GM19467 (cell line): ENCODE results near the gene ATAT1.
A peak's percentile ranks its signal among the peaks of the same experiment; 100 is the strongest.

ENCODE experiments used
- ATAC-seq: cut with Tn5 transposase; IDR thresholded peaks from one replicate; pipeline ENCODE4 v1.9.1; 2021; ENCODE audit warnings: mild to moderate bottlenecking, moderate library complexity; ENCODE audit not compliant: unreplicated experiment

ATAT1 gene

DNA sequence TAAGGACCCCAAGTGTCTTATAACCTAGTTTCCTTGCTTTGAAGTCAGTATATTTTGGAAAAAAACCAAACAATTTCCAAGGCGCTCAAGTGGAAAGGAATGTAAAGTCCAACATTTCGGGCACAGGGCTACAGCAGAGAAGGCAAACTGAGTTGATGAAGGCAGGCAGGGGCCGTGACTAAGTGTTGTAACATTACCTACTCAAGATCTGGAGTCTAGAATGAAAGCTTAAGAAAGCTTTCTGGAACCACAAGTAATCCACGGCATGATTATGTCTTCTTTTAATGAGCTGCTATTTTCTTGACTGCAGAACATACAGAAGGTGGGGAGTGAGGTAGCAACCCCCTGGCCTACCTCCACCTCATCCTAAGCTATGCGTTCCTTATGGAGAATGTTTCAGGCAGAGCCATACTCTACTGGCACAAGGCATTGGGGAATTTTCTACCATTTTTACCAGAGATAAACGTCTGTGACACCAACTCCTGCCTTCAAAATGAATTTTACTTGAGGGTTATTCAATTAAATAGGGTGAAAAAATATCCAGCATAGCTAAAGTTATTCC lies 13.9 kb upstream of the ATAT1 start:
- ATAC-seq = no peak

DNA sequence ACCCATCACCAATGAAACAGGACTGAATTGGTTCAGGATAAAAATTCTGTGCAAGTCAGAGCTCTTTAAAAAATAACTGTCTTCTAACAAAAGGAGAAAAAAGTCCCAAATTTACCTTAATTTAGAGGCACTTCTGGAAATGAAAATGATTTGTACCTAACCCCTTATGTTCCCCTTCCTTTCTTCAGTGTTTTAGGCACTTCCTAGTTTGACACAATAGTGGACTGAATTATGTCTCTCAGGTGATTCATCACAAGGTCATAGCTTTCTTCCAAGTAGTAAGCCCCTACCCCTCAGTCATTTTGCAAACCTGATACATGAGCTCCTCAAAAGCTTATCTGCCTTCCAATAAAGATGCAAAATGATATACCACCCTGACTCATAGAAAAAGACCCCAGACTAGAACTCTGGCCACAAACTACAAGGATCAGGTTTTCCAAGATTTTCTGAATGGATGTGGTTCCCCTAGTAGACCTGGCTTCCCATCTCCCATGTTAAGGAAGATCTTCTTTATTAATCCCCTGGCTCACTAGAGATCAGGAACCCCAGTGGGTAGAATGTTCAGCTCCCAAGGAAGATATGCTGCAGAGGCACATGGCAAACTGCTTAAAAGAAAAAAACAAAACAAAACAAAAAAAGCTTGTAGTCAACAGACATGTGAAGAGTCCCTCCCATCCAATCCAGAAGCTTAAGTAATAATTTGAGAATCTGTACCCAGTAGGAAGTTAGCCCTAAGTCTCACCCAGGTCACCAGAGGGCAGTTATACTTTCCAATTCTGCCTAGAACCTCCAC lies 13.2 kb upstream of the ATAT1 start:
- no peak for ATAC-seq

DNA sequence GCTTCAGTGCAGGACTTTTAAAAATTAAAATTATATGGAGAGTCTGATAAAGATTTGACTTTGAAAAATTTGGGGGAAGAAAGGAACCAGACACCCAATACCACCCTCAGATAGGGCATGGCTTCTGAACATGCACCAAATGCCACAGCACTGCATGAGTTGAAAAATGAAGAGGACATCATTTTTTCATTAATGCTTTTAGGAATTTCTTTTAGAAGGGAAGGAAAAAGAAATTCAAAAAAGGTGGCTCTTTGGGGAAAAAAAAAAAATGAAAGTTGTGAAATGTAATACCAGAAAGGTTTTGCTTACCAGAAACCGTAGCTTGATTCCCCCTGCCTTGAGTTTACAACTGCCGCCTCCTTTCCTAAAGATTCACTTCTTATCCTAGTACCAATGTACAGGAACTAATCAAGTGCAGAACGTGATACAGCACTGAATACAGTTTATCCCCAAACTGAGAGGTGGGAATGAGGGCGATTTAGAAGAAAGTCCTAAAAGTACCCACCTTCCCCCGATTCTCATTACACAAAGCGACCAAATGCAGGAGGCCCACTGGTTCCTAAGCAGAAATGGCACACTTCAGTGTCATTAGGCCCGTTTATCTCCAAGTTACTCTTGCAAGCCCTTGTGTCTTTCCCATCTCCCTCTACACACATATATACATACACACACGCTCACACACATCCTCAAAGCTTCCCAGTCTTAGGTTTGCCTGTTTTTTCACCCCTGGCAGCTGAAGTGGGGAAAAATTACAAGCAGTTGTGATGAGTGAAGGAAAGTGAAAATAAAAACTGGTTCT lies 12.4 kb upstream of the ATAT1 start:
- ATAC-seq = no peak

DNA sequence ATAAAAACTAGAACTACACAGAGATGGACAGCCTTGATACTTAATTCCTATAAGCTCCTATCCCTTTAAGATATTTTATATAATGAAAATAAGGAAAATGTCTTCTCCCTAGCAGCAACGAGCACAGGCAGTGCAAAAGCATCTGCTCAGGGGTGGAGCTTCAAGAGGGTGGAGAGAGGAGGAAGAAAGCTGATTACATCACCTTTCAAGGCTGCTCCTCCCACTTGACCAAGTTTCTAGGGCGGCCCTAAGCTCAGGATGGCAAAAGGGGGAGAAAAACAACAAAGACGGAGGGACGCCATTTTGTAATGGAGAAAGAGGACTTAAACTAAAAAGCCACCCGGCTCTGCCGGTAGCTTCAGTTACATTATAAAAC lies 11.8 kb upstream of the ATAT1 start:
- ATAC-seq = peak; percentile 31

DNA sequence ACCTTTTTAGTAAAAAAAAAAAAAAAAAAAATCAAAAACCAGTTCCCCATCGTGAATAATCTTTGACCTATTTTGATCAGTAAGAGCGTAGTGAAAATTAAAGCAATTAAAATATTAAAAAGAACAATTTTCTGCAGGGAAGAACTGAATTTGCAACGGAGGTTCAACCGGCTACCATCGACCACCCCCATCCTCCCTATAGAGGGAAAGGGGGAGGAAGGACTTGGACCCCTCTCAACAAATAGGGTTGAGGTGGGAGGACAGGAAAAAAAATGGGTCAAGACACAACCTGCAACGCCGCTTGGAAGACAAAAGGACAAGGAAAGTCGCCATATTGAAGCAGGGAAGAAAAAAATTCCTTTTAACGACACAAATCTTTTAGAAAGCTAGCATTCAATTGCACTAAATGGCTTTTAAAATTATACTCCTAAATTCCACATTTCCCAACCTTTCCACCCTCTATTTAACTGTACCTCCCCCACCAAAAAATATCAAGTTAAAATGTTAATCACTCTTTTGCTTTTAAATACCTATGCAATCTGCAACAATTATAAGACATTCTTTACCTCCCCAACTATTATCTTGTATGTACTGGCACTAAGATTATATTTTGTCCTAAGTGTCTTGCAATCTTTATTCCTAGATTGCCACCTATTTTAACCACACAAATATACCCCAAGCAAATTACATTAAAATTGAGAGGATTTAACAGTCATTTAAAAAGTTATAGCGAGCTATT lies 11.3 kb upstream of the ATAT1 start:
- ATAC-seq = no peak

DNA sequence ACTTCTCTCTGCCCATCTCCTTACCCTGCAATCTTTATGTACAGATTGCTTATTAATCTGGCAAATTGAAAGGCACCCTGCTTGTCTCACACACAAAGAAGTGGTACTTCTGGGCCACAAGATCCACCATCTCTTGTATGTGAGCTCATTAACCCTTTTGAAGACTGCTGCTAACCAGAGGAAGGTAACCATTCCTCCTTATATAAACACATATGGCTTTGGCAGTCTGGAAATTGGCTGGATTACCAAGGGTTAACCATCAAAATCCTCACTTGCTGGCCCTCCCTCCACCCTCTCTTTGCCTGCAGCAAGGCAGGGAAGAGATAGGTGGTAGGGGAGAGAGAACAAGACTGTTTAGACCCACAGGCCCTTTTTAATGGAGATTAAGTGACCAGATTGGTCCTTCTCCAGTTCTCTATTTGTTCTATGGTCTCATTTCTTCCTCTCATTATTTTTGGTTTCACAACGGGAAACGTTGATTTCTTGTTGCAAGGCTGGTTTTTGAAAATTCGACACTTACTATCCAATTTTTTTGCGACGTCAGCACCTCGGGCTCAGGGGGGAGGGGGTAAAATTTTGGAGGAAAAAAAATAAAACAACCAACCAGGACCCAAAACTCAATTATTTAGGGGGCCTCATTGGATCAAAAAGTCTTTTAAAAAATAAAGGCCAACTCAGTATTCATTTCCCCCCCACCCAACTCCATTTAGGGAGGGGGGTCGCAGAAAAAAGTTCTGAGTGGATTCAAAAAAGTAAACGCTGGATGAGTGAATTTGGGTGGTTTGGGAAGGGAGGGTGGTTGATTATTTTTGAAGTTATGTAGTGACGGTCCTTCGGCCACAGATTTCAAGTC lies 10.5 kb upstream of the ATAT1 start:
- no peak for ATAC-seq

DNA sequence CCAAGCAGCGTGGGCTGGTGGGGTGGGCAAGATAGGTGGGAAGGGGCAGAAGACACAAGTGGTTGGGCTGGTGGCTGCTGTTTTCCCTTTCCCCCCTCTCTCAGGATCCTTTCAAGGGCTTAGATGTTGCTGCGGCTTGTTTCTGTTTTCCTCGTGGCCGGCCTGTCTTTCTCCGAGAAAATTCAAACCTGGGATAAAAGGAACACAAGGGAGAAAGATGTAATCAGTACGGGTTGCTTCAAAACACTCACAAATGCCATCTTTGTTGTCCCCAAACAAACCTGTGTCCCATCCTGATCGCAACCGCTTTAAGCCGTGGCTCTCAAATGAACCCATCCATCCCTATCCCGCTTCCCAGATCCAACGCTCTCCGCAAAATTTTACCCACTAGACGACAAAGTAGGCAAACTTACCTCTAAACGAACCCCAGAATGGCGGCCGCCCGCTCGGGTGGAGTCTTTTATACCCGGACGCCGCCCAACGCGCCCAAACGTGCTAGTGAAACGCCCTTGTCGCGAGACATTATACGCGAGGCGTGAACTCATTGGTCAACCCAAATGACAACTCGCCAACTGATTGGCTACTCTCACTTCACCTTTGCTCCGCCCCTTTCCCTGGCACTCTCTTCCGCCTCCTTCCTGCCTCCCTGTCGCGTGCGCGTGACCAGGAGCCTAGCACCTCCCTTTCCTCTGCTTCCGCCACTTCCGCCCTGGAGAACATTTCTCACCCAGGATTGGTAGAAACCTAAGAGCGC lies 9.7 kb upstream of the ATAT1 start, which contains the start of gene PPP1R10:
PPP1R10 (minus strand) TSS at position 433 of the 754 bp plus-strand sequence. CDS start 7,299 bp downstream, outside the sequence.
- peak; percentile 79 for ATAC-seq

DNA sequence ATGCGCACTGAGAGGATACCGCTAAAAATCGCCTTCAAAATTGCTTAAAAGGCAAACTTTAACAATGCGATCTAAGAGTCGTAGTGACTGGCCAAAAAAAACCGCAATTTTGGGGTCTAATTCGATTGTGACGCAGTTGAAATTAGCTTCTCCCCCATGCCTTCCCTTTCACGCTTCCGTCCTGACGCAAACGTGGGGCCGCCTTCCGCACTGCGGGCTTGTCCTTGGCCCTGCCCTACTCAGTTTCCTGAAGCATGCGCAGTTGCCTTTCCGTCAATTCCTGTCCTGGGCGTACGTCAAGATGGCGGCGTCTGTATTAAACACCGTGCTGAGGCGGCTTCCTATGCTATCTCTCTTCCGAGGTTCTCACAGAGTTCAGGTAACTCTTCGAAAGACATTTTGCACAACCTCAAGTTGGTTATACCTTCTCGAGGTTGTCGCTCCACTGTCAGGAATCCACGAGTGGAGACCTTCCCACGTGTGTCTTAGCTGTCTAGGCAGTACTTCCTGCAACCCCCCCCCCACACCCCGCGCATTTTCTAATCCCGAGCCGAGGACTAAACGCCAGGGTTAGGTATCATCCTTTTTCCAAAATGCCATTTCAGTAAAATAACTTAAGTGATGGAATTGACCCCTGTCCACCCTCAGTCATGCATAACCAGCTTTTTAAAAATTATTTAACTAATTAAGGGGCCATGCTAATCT lies 9.0 kb upstream of the ATAT1 start, which contains the start of gene MRPS18B:
MRPS18B (plus strand) TSS at position 276 of the 705 bp plus-strand sequence; CDS start at position 302, 26 bp downstream.
- peak; percentile 69 for ATAC-seq

DNA sequence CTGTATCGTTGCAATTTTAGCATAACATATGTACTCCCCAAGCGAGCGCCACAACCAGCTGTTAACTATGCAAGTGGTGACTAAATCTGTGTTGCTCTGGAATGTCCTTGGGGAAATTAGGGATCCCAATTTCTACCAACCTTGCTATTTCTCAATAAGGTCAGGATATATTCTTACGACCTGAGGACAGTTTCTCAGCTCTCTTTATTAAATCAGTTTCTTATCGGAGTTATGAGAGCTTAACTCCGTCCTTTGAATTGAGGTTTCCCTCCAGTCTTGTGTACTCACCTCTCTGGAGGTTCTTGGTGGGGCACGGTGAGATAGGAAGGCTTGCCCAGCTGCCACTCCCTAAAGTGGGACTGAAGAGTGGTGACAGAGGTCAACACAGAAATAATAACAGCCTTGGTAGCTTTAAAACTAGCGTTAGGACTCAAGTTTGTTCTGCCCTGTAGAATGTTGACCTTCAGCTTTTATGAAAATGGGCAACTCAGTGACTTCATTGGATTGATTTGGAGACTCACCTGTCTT lies 8.3 kb upstream of the ATAT1 start:
- no peak for ATAC-seq

DNA sequence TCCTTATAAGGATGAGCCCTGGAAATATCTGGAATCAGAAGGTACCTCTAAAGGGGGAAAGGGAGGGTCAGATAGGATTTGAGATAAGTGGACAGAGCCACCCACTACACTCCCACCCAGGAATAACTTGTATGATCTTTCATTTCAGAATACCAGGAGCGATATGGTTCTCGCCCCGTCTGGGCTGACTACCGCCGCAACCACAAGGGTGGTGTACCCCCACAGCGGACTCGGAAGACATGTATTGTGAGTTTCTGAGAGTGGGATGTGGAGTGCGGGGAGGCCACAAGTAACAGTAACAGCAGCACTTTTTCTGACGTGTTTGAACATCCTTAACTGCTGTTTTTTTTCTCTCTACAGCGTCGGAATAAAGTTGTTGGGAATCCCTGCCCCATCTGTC lies 7.1 kb upstream of the ATAT1 start:
- no peak for ATAC-seq

DNA sequence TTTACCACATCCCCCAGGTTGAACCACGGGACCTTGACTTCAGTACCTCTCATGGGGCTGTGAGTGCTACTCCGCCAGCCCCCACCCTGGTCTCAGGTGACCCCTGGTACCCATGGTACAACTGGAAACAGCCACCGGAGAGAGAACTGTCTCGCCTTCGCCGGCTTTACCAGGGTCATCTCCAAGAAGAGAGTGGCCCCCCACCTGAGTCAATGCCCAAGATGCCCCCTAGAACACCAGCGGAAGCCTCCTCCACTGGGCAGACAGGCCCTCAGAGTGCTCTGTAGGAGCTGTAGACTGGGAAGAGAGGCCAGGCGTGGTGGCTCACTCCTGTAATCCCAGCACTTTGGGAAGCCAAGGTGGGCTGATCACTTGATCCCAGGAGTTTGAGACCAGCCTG lies 1.2 kb upstream of the ATAT1 start:
- ATAC-seq = no peak

DNA sequence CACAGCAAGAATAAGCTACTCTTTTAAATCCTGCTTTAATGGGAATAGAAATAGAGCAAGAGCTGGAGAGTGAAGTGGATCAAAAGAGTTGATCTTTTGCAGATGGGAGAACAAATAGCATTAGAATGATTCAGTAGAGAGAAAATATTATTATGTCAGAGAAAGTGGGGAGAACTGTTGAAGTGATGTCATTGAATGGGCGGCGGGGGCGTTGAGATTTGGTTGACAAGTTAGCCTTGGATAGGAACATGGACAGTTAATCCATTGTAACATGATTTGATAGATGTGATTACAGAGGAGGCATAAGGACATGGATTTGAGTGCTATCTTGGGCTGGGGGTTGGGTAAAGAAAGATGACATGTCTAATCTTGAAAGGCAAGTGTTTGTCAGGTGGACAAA lies 9.2 kb downstream of the ATAT1 start:
- no peak for ATAC-seq

DNA sequence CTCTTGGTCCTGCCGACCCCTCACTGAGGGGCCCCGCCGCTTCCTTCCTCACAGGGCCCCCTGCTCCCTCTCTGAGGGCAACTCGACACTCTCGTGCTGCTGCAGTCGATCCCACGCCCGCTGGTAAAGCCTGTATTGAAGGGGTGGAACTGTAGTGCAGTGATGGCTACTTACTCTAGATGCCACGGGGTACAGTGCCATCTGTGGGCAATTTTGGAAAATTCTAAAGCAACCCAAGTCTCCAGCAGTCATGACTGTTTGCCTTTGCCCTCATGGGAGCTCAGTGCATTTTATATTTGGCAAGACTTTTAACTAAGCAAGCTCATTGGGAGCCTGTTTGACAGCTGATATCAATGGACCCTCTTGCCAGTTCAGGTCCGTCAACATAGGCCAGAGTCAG lies 13.8 kb downstream of the ATAT1 start:
- no peak for ATAC-seq

DNA sequence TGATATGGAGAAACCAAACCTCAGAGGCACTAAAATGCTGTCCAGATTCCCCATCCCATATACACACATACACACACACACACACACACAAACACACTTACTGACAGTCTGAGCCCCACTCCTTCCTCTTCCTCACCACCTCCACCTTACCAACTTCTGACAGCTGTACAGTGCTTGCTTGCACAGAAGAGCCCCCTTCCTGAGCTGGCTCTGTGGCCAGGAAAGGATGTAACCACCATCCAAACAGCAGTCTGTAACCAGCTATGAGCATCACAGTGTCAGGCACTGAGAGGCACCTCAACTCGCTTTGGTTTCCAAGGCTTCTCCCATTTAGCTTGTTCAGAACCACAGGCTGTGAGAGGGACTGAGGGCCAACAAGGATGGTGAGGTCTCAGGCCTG lies 14.4 kb downstream of the ATAT1 start:
- ATAC-seq = no peak

DNA sequence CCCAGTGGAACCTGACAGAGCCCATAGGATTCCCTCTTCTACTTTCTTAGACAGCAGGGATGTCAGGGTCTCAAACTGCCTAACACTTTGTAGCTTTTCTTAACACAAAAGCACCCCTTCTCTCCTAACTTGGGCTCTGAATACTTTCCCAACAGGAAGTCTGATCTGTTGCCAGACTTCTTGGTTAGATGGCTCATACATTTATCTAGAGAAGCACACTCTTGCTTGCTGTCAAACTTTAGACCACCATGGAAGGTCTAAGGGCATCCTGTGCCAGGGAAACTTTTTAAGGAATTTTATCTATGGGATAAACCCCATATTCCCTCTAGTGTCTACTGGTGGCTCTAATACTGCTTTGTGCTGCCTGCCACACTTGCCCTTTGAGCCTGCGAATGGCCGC lies 17.0 kb downstream of the ATAT1 start:
- ATAC-seq = no peak

DNA sequence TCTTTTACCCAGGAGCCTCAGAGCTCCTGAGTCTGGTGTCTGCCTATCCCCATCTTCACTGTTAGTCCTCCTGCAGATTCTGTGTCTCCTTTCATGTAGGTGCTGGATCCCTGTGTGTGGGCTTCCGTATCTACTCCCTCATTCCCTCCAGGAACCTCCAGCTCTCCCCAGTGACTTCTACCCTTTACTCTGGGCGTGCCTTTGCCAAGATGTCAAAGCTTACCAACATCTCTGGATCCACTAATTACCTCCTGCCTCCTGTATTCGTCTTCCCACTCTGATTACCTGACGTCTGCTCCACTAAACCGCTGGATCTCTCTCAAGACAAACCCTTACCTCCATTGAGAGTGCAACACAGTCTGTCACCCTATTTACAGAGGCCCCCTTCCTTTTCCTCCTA lies 18.1 kb downstream of the ATAT1 start:
- ATAC-seq = no peak

DNA sequence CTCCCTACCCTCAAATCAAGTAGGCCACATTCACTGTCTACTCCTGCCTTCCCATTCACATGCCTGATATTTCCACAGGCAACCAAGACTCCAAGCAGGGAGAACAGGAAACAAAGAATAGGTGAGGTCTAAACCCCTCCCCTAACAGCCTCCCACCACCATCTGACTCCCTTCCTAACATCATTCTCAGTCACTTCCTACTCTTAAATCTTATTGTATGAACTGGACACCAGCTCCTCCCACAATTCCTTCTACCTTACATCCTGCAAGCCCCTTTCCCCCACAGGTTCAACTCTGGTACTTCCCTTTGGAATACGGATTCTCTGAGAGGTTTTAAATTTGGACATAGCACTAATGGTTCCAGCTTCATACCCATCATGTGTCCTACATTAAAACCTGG lies 19.3 kb downstream of the ATAT1 start:
- no peak for ATAC-seq

DNA sequence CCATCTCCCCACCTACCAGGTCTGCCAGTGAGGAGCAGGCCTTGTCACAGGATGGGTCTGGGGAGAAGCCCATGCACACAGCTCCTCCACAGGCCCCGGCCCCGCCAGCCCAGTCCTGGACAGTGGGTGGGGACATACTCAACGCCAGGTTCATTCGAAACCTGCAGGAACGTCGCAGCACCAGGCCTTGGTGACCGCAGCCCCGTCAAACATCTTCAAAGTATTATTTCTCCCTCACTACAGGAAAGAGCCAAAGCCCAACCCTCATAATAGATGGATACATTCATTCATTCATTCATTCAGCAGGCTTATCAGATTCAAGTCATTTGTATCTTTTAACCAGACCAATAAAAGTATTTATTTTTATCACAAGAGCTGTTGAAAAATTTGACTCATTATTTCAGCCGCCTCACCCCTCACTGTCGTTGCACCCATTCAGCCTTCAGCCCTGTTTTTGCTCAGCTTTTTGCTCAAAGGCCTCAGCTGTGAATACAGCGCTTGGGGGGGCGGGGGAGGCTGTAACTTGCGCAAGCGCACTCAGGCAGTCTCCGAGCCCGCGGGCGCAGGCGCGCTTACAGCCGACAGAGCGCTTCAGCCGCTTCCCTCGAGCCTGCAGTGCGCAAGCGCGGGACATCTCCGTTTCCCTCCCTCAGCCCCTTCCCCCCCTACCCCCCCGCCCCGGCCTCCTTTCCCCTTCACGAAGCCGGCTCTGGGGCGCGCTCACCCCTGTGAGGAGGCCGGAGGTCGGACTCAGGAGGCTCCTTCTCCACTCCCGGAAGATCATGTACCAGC lies 20.0 kb downstream of the ATAT1 start, which contains the start of gene C6orf136:
C6orf136 (plus strand) TSS at position 684 of the 792 bp plus-strand sequence; CDS start at position 783, 99 bp downstream.
- peak; percentile 49 for ATAC-seq
